Gastroesophageal sphincter (tissue), 4 donors: ENCODE results near the gene SFR1. TPM values are rescaled to one million over a fixed set of nuclear protein-coding genes. Genes with fewer than 3 reads are reported as not detected.

Source experiments
- ATAC-seq: fragments of 150-250 bp; one replicate; pipeline ENCODE4 v1.9.1; 2016; ENCODE audit warnings: mild to moderate bottlenecking, moderate library complexity
- H3K27ac ChIP-seq, 4 donors: fragments of 200-600 bp; sonication (generic) in 3 of 4; 1 replicate in 3 of 4; 2 replicates in 1 of 4; pipeline ENCODE4 v1.5.1; 2016 to 2019
- H3K27me3 ChIP-seq: fragments of 200-600 bp; sonication (generic); one replicate; pipeline ENCODE4 v1.5.1; 2019
- H3K36me3 ChIP-seq, 2 donors: fragments of 200-600 bp; sonication (generic); one replicate each; pipeline ENCODE4 v1.5.1; 2019; ENCODE audit warnings: control low read depth in 1 of 2
- H3K4me1 ChIP-seq, 3 donors: fragments of 200-600 bp; sonication (generic); 1 replicate in 2 of 3; 2 replicates in 1 of 3; pipeline ENCODE4 v1.5.1; 2016 to 2019; ENCODE audit warnings: control low read depth in 2 of 3
- H3K4me3 ChIP-seq, 2 donors: fragments of 200-600 bp; sonication (generic); one replicate each; pipeline ENCODE4 v1.5.1; 2019; ENCODE audit warnings: mild to moderate bottlenecking in 1 of 2, moderate library complexity in 1 of 2
- H3K9me3 ChIP-seq, 3 donors: fragments of 200-600 bp; sonication (generic); one replicate each; pipeline ENCODE4 v1.5.1; 2017 to 2019; ENCODE audit warnings: control low read depth in 2 of 3
- CTCF ChIP-seq, 4 experiments: fragments of 200-600 bp in 2 of 4; fragments of 450-650 bp in 2 of 4; sonication (generic) in 1 of 4; IDR thresholded peaks; one replicate each; pipeline ENCODE4 v1.5.1; 2017 to 2019; ENCODE audit warnings: antibody characterized with exemption in 4 of 4, mild to moderate bottlenecking in 2 of 4, moderate library complexity in 2 of 4
- EP300 ChIP-seq: sonication (generic); formaldehyde crosslinking; IDR thresholded peaks from one replicate; pipeline ENCODE4 v1.6.1; 2017; ENCODE audit warnings: antibody characterized with exemption, mild to moderate bottlenecking
- POLR2A ChIP-seq, 2 donors: fragments of 450-650 bp; IDR thresholded peaks; one replicate each; pipeline ENCODE4 v1.6.1; 2017; ENCODE audit warnings: antibody characterized with exemption in 2 of 2, mild to moderate bottlenecking in 2 of 2, moderate library complexity in 1 of 2
- POLR2AphosphoS5 ChIP-seq: sonication (generic); formaldehyde crosslinking; IDR thresholded peaks from one replicate; pipeline ENCODE4 v1.6.1; 2017; ENCODE audit warnings: antibody characterized with exemption
- WGBS, 2 donors: methylation state at CpG; one replicate each; pipeline ENCODE4 v1.1.5; 2018; ENCODE audit warnings: low coverage in 1 of 2; 5-methylcytosine and 5-hydroxymethylcytosine counted together
- total RNA-seq, 4 donors: library from RNA; depleted of rRNA; stranded (reverse); fragments of >200 nt; gene quantifications; one replicate each; pipeline ENCODE4 v1.1.0, GENCODE V29; 2016

The SFR1 gene
- total RNA-seq, 4 donors from 2014 or later = 5.3 to 12.7 (median 9.8) TPM

- Histone ChIP-seq H3K27ac (no peak within 1 kb of the TSS), H3K9me3 (no peaks in the 10 kb centered on the region), H3K36me3 (no peaks in the 10 kb centered on the region), H3K4me3 (no peak within 1 kb of the TSS), H3K4me1 (peaks cover 0 to 3% (median 0%) of the 10 kb centered on the region in 3 donors), H3K27me3 (no peaks in the 10 kb centered on the region)
- no peak for TF ChIP-seq POLR2AphosphoS5
- TF ChIP-seq POLR2A (IDR thresholded peaks at IDR 0.05) = no peak
- 60 to 90% methylated on average over 2 to 3 of the region's 3 CpGs for WGBS, 2 donors
- ATAC-seq = no peak
Measured at GRCh38 chr10:104085801-104086400, 36.1 kb upstream of the SFR1 start, which contains the start of gene COL17A1. Gene COL17A1 (minus strand): TSS chr10:104085880. CDS start chr10:104080673, 5,207 bp downstream.

GRCh38 chr10:104088239-104088638, 33.7 kb upstream of the SFR1 start:
- H3K27me3 ChIP-seq = no peaks in the 10 kb centered on the region
- no peaks in the 10 kb centered on the region for H3K4me1 ChIP-seq
- H3K27ac ChIP-seq = no peak overlapping the region
- H3K4me3 ChIP-seq = no peak overlapping the region
- H3K9me3 ChIP-seq = no peaks in the 10 kb centered on the region
- TF ChIP-seq EP300 (no peak), POLR2A (IDR thresholded peaks at IDR 0.05) (no peak), CTCF (IDR thresholded peaks at IDR 0.05) (no peak), POLR2AphosphoS5 (no peak)
- 81 to 92% methylated on average over 3 to 5 of the region's 5 CpGs for WGBS, 2 donors
- no peaks in the 10 kb centered on the region for H3K36me3 ChIP-seq
- no peak for ATAC-seq

GRCh38 chr10:104089621-104090020, 32.4 kb upstream of the SFR1 start:
- H3K36me3 ChIP-seq = no peaks in the 10 kb centered on the region
- no peak overlapping the region for H3K27ac ChIP-seq
- no peak for ATAC-seq
- H3K4me3 ChIP-seq = no peak overlapping the region
- H3K9me3 ChIP-seq = no peaks in the 10 kb centered on the region
- 35 to 54% methylated on average over 2 to 3 of the region's 3 CpGs for WGBS, 2 donors
- no peaks in the 10 kb centered on the region for H3K27me3 ChIP-seq
- H3K4me1 ChIP-seq = no peaks in the 10 kb centered on the region
- TF ChIP-seq POLR2A (IDR thresholded peaks at IDR 0.05) (no peak), CTCF (IDR thresholded peaks at IDR 0.05) (no peak), POLR2AphosphoS5 (no peak), EP300 (no peak)

GRCh38 chr10:104090611-104091010, 31.4 kb upstream of the SFR1 start:
- WGBS, 2 donors = 26 to 39% methylated on average over 2 of the region's 2 CpGs
- no peak overlapping the region for H3K27ac ChIP-seq
- H3K36me3 ChIP-seq = no peaks in the 10 kb centered on the region
- no peak for ATAC-seq
- no peaks in the 10 kb centered on the region for H3K9me3 ChIP-seq
- no peaks in the 10 kb centered on the region for H3K4me1 ChIP-seq
- no peaks in the 10 kb centered on the region for H3K27me3 ChIP-seq
- H3K4me3 ChIP-seq = no peak overlapping the region
- TF ChIP-seq CTCF (IDR thresholded peaks at IDR 0.05) (no peak), EP300 (no peak), POLR2AphosphoS5 (no peak), POLR2A (IDR thresholded peaks at IDR 0.05) (no peak)

- TF ChIP-seq POLR2AphosphoS5 (no peak), EP300 (no peak), CTCF (IDR thresholded peaks at IDR 0.05) (no peak), POLR2A (IDR thresholded peaks at IDR 0.05) (no peak)
- Histone ChIP-seq H3K27me3 (no peaks in the 10 kb centered on the region), H3K27ac (no peak overlapping the region), H3K36me3 (no peaks in the 10 kb centered on the region), H3K4me3 (no peak overlapping the region), H3K9me3 (no peaks in the 10 kb centered on the region), H3K4me1 (no peaks in the 10 kb centered on the region)
- no peak for ATAC-seq
Measured at GRCh38 chr10:104092749-104093148, 29.2 kb upstream of the SFR1 start.
